ENCODE data around the gene PPARA. TPM values are rescaled to one million over a fixed set of nuclear protein-coding genes. Genes with fewer than 3 reads are reported as not detected.

Gene PPARA
- total RNA-seq, 1 donor from 2014 or later: 8.4 TPM

DNA sequence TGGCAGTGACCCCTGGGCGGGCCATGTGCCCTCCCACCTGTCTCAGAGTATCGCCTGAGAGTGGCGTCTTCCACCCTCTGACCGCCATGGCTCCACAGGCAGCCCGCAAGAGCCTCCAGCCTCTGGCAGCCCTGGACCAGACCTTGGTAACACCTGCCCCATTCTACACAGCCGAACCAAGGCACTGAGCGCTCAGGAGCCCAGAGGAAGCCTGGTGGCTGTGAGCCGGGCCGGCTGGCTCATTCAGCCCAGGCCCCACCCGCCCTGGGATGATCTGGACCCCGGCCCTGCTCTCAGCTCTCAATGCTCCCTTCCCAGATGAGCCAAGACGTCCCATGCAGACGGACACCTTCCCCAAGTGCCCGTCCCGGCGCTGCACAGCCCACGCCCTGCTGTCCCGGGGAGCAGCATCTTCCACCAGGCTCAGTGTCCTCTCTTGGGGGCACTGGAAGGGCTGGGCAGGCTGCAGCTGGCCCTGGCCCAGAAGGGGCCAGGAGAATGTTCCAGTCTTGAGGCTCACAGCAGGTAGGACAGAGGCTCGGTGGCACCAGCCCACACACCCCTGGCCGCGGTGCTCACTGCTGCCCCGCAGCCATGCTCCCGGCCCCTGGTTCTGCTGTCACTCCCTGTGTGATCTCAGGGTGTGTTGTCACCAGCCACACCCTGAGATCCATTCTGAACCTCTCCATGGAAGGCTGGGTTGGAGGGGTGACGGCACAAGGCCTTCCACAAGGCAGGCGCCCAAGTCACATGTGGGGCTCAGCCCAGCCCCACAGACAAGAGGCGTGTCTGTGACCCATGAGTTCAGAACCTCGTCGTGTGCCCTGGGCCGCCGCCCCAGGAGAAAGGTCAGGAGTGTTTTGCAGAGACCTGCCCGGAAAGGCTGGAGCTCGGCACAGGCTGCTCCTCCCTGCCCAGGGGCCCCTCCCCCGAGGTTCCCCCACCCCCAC is 24.2 kb upstream of the PPARA start:
- Histone ChIP-seq H3K27ac (ENCODE audit: low read depth, low read length) (no peak overlapping the region), H3K27me3 (ENCODE audit: insufficient read depth, low read length) (no peaks in the 10 kb centered on the region), H3K79me2 (ENCODE audit: insufficient read depth, low read length) (no peaks in the 10 kb centered on the region), H4K20me1 (ENCODE audit: insufficient read depth, low read length) (no peaks in the 10 kb centered on the region), H3K36me3 (ENCODE audit: insufficient read depth, low read length) (no peaks in the 10 kb centered on the region), H3K4me1 (ENCODE audit: insufficient read depth, low read length) (peaks cover 6% of the 10 kb centered on the region), H2AFZ (ENCODE audit: low read depth, low read length) (no peak overlapping the region), H3K9me3 (ENCODE audit: insufficient read depth, low read depth, low read length) (no peaks in the 10 kb centered on the region), H3K4me3 (ENCODE audit: insufficient read depth, low read depth, low read length) (no peak overlapping the region), H3K9ac (ENCODE audit: low read length) (no peak overlapping the region), H3K4me2 (ENCODE audit: low read length) (no peak overlapping the region)
- Mint-ChIP-seq H3K36me3 (ENCODE audit: low read depth, unreplicated experiment) (no peaks in the 10 kb centered on the region), H3K4me3 (ENCODE audit: unreplicated experiment) (no peak overlapping the region), H3K9me3 (ENCODE audit: unreplicated experiment) (no peaks in the 10 kb centered on the region), H3K4me1 (ENCODE audit: low read depth, unreplicated experiment) (peaks cover 4% of the 10 kb centered on the region), H3K27me3 (ENCODE audit: low read depth, unreplicated experiment) (peaks cover 13% of the 10 kb centered on the region), H3K27ac (ENCODE audit: unreplicated experiment) (no peak overlapping the region)
- FAIRE-seq: no peak
- no peak for DNase-seq (ENCODE audit: low read depth)
- no peak for TF ChIP-seq CTCF (IDR thresholded peaks at IDR 0.05; ENCODE audit: insufficient read depth, low read depth, low read length)

- Histone ChIP-seq H3K27ac (ENCODE audit: low read depth, low read length) (no peak overlapping the region), H2AFZ (ENCODE audit: low read depth, low read length) (no peak overlapping the region), H3K4me1 (ENCODE audit: insufficient read depth, low read length) (peaks cover 6% of the 10 kb centered on the region), H3K4me2 (ENCODE audit: low read length) (no peak overlapping the region), H3K36me3 (ENCODE audit: insufficient read depth, low read length) (no peaks in the 10 kb centered on the region), H3K9ac (ENCODE audit: low read length) (no peak overlapping the region), H3K4me3 (ENCODE audit: insufficient read depth, low read depth, low read length) (no peak overlapping the region), H4K20me1 (ENCODE audit: insufficient read depth, low read length) (no peaks in the 10 kb centered on the region), H3K27me3 (ENCODE audit: insufficient read depth, low read length) (no peaks in the 10 kb centered on the region), H3K9me3 (ENCODE audit: insufficient read depth, low read depth, low read length) (no peaks in the 10 kb centered on the region), H3K79me2 (ENCODE audit: insufficient read depth, low read length) (no peaks in the 10 kb centered on the region)
- Mint-ChIP-seq H3K9me3 (ENCODE audit: unreplicated experiment) (no peaks in the 10 kb centered on the region), H3K4me1 (ENCODE audit: low read depth, unreplicated experiment) (peaks cover 4% of the 10 kb centered on the region), H3K27ac (ENCODE audit: unreplicated experiment) (no peak overlapping the region), H3K4me3 (ENCODE audit: unreplicated experiment) (no peak overlapping the region), H3K27me3 (ENCODE audit: low read depth, unreplicated experiment) (peaks cover 13% of the 10 kb centered on the region), H3K36me3 (ENCODE audit: low read depth, unreplicated experiment) (no peaks in the 10 kb centered on the region)
- TF ChIP-seq CTCF (IDR thresholded peaks at IDR 0.05; ENCODE audit: insufficient read depth, low read depth, low read length): no peak
- TF ChIP-seq EZH2 (IDR thresholded peaks at IDR 0.05; ENCODE audit: insufficient read depth, low read length): no peak
- DNase-seq (ENCODE audit: low read depth) (no peak), FAIRE-seq (no peak)
Measured at GRCh38 chr22:46126853-46127385, 23.4 kb upstream of the PPARA start.

- Histone ChIP-seq H3K79me2 (ENCODE audit: insufficient read depth, low read length) (no peaks in the 10 kb centered on the region), H3K9me3 (ENCODE audit: insufficient read depth, low read depth, low read length) (no peaks in the 10 kb centered on the region), H3K9ac (ENCODE audit: low read length) (no peak overlapping the region), H3K4me1 (ENCODE audit: insufficient read depth, low read length) (peaks cover 2% of the 10 kb centered on the region), H4K20me1 (ENCODE audit: insufficient read depth, low read length) (no peaks in the 10 kb centered on the region), H3K27me3 (ENCODE audit: insufficient read depth, low read length) (no peaks in the 10 kb centered on the region), H3K4me3 (ENCODE audit: insufficient read depth, low read depth, low read length) (no peak overlapping the region), H3K4me2 (ENCODE audit: low read length) (no peak overlapping the region), H3K36me3 (ENCODE audit: insufficient read depth, low read length) (no peaks in the 10 kb centered on the region), H2AFZ (ENCODE audit: low read depth, low read length) (no peak overlapping the region), H3K27ac (ENCODE audit: low read depth, low read length) (no peak overlapping the region)
- H3K4me3 Mint-ChIP-seq (ENCODE audit: unreplicated experiment): no peak overlapping the region
- TF ChIP-seq CTCF (IDR thresholded peaks at IDR 0.05; ENCODE audit: insufficient read depth, low read depth, low read length) (no peak), EZH2 (IDR thresholded peaks at IDR 0.05; ENCODE audit: insufficient read depth, low read length) (no peak)
- H3K4me1 Mint-ChIP-seq (ENCODE audit: low read depth, unreplicated experiment): peaks cover 4% of the 10 kb centered on the region
- H3K9me3 Mint-ChIP-seq (ENCODE audit: unreplicated experiment): no peaks in the 10 kb centered on the region
- FAIRE-seq: no peak
- no peak overlapping the region for H3K27ac Mint-ChIP-seq (ENCODE audit: unreplicated experiment)
- peaks cover 15% of the 10 kb centered on the region for H3K27me3 Mint-ChIP-seq (ENCODE audit: low read depth, unreplicated experiment)
- no peaks in the 10 kb centered on the region for H3K36me3 Mint-ChIP-seq (ENCODE audit: low read depth, unreplicated experiment)
- DNase-seq (ENCODE audit: low read depth): no peak
Measured at GRCh38 chr22:46127556-46127955, 22.8 kb upstream of the PPARA start.

Measured in astrocyte (in vitro differentiated cells and primary cell).